HG02970 (cell line): ENCODE measurements around the gene IKBKE.

Experiments
- ATAC-seq: cut with Tn5 transposase; IDR thresholded peaks from one replicate; pipeline ENCODE4 v1.9.1; 2021; ENCODE audit warnings: mild to moderate bottlenecking, moderate library complexity, moderate number of reproducible peaks; ENCODE audit not compliant: unreplicated experiment, low FRiP score

The IKBKE gene

GRCh38 chr1:206469933-206470691 is at the start of gene IKBKE:
IKBKE (plus strand) TSS chr1:206470476; CDS start chr1:206473228, 2,752 bp downstream.
- no peak for ATAC-seq

- ATAC-seq: no peak
Observed at GRCh38 chr1:206421616-206422340, 48.5 kb upstream of the IKBKE start.

GRCh38 chr1:206422525-206422924 is 47.8 kb upstream of the IKBKE start:
- no peak for ATAC-seq

GRCh38 chr1:206427291-206427690 is 43.0 kb upstream of the IKBKE start:
- no peak for ATAC-seq

- ATAC-seq: no peak
Observed at GRCh38 chr1:206429421-206429820, 40.9 kb upstream of the IKBKE start.

GRCh38 chr1:206430031-206430983 is 40.0 kb upstream of the IKBKE start:
- ATAC-seq: no peak

GRCh38 chr1:206435445-206435844 is 34.8 kb upstream of the IKBKE start:
- ATAC-seq: no peak

- no peak for ATAC-seq
Observed at GRCh38 chr1:206438554-206438953, 31.7 kb upstream of the IKBKE start.

- no peak for ATAC-seq
Observed at GRCh38 chr1:206439205-206439604, 31.1 kb upstream of the IKBKE start.

GRCh38 chr1:206441336-206441967 is 28.8 kb upstream of the IKBKE start:
- ATAC-seq: no peak

GRCh38 chr1:206442101-206442500 is 28.2 kb upstream of the IKBKE start:
- ATAC-seq: no peak

- no peak for ATAC-seq
Observed at GRCh38 chr1:206445116-206445515, 25.2 kb upstream of the IKBKE start.

- no peak for ATAC-seq
Observed at GRCh38 chr1:206445911-206446356, 24.3 kb upstream of the IKBKE start.

GRCh38 chr1:206446688-206447421 is 23.4 kb upstream of the IKBKE start:
- ATAC-seq: no peak

GRCh38 chr1:206447422-206447765 is 22.9 kb upstream of the IKBKE start:
- ATAC-seq: no peak

GRCh38 chr1:206447792-206448191 is 22.5 kb upstream of the IKBKE start:
- no peak for ATAC-seq

- ATAC-seq: no peak
Observed at GRCh38 chr1:206448471-206448870, 21.8 kb upstream of the IKBKE start.

- no peak for ATAC-seq
Observed at GRCh38 chr1:206449565-206449964, 20.7 kb upstream of the IKBKE start.

GRCh38 chr1:206450281-206450680 is 20.0 kb upstream of the IKBKE start:
- ATAC-seq: no peak
